Limb (tissue), 2 donors: ENCODE data around the gene GSS.
"Not testable (repeated sequence)": the region's sequence is repeated elsewhere in the genome, so short reads cannot be mapped to it uniquely, and the experiment has no call there.

ENCODE experiments used
- DNase-seq, 2 donors: peaks; one replicate each; pipeline ENCODE4 v3.0.0-alpha.2; 2016; ENCODE audit errors: extremely low spot score in 2 of 2

The GSS gene

GRCh38 chr20:34907616-34908469 lies 47.8 kb downstream of the GSS start:
- peak; percentile 46 to 62 for DNase-seq

- DNase-seq = no peak
Measured at GRCh38 chr20:34904202-34904621, 51.4 kb downstream of the GSS start.

GRCh38 chr20:34898731-34899130 lies 56.9 kb downstream of the GSS start:
- DNase-seq = not testable (repeated sequence)

- DNase-seq = not testable (repeated sequence)
Measured at GRCh38 chr20:34898129-34898528, 57.5 kb downstream of the GSS start.

- no peak for DNase-seq
Measured at GRCh38 chr20:34896086-34896621, 59.5 kb downstream of the GSS start.

- no peak for DNase-seq
Measured at GRCh38 chr20:34895465-34895864, 60.1 kb downstream of the GSS start.

- DNase-seq = no peak
Measured at GRCh38 chr20:34894723-34895122, 60.9 kb downstream of the GSS start.

- DNase-seq = no peak
Measured at GRCh38 chr20:34892671-34893070, 62.9 kb downstream of the GSS start.

- no peak for DNase-seq
Measured at GRCh38 chr20:34891166-34892062, 64.2 kb downstream of the GSS start.

- no peak for DNase-seq
Measured at GRCh38 chr20:34888468-34888867, 67.1 kb downstream of the GSS start.

- no peak for DNase-seq
Measured at GRCh38 chr20:34887023-34887422, 68.6 kb downstream of the GSS start.

- no peak for DNase-seq
Measured at GRCh38 chr20:34886122-34886521, 69.5 kb downstream of the GSS start.

GRCh38 chr20:34884260-34884659 lies 71.3 kb downstream of the GSS start:
- no peak for DNase-seq

- DNase-seq = no peak
Measured at GRCh38 chr20:34883809-34884208, 71.8 kb downstream of the GSS start.

- no peak for DNase-seq
Measured at GRCh38 chr20:34883087-34883688, 72.4 kb downstream of the GSS start.

- DNase-seq = no peak
Measured at GRCh38 chr20:34881689-34882088, 73.9 kb downstream of the GSS start.

GRCh38 chr20:34880971-34881370 lies 74.6 kb downstream of the GSS start:
- not testable (repeated sequence) for DNase-seq

- DNase-seq = no peak
Measured at GRCh38 chr20:34880215-34880850, 75.3 kb downstream of the GSS start.
